Fibroblast of villous mesenchyme (primary cell): ENCODE results near the gene PPP2R2C. TPM values are rescaled to one million over a fixed set of nuclear protein-coding genes. Genes with fewer than 3 reads are reported as not detected.

Source experiments
- DNase-seq: peaks from one replicate; pipeline ENCODE4 v3.0.0-alpha.2; 2010; ENCODE audit warnings: low read depth
- H3K4me3 ChIP-seq: 2 replicates; pipeline ENCODE4 v1.5.1; 2011; ENCODE audit warnings: low read depth, mild to moderate bottlenecking, low read length
- total RNA-seq: library from RNA; depleted of rRNA; stranded (reverse); fragments of >200 nt; gene quantifications from 2 replicates; pipeline ENCODE4 v1.2.3, GENCODE V29; 2012
- TF ChIP-seq, protein P1 (sequence below): IDR thresholded peaks from 2 replicates; pipeline ENCODE4 v1.5.1; 2012; ENCODE audit warnings: low read depth, mild to moderate bottlenecking, low read length; ENCODE audit not compliant: insufficient read depth

The PPP2R2C gene
- total RNA-seq, 1 donor: not detected

GRCh38 chr4:6334203-6334887 is 138.1 kb downstream of the PPP2R2C start:
- TF ChIP-seq, protein P1, sequence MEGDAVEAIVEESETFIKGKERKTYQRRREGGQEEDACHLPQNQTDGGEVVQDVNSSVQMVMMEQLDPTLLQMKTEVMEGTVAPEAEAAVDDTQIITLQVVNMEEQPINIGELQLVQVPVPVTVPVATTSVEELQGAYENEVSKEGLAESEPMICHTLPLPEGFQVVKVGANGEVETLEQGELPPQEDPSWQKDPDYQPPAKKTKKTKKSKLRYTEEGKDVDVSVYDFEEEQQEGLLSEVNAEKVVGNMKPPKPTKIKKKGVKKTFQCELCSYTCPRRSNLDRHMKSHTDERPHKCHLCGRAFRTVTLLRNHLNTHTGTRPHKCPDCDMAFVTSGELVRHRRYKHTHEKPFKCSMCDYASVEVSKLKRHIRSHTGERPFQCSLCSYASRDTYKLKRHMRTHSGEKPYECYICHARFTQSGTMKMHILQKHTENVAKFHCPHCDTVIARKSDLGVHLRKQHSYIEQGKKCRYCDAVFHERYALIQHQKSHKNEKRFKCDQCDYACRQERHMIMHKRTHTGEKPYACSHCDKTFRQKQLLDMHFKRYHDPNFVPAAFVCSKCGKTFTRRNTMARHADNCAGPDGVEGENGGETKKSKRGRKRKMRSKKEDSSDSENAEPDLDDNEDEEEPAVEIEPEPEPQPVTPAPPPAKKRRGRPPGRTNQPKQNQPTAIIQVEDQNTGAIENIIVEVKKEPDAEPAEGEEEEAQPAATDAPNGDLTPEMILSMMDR: no peak
- DNase-seq: no peak

DNA sequence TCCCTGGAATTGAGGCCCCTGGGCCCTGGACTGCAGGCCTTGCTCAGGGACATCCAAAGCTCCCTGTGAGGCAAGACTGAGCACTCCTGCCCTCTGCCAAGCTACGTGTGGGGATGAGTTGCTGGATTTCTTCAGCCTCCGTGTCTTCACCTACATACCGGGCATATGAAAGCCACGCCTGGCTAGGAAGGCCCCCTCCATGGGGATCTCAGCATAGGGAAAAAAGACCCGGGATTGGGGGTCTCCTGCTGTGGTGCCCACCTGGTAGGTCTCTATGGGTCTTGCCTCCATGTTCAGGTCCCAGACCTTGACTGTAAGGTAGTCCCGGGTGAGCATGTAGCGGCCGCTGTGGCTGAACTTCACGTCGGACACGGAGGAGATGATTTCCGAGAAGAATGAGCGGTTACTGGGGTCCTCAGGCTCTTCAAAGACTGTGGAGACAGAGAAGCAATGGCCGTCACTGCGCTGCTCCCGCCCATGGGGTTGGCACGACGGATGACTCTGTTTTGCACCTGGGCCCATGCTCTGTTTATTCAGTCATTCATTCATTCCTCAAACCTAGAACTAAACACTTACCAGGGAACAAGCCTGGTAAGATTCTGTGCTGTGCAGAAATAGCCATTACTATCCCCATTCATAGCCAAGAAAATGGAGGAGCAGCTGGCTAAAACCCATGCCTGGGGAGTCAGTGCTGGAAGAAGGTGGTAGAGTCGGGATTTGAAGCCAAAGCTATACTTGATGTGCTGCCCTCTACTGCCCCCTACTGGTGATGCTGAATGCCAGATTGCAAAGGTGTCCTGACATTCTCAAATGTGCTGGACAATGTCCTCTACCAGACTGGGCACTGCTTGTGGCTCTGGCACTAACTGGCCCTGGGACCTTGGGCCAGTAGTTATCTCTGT is 138.9 kb downstream of the PPP2R2C start:
- DNase-seq: no peak
- TF ChIP-seq, protein P1: peak; percentile 46
- no peak overlapping the region for H3K4me3 ChIP-seq

More at GRCh38 chr4:6334203-6334887, 138.1 kb downstream of the PPP2R2C start:
- H3K4me3 ChIP-seq: no peak overlapping the region

GRCh38 chr4:6332669-6333050 is 139.8 kb downstream of the PPP2R2C start:
- TF ChIP-seq, protein P1: no peak
- no peak overlapping the region for H3K4me3 ChIP-seq
- no peak for DNase-seq

- peak; percentile 23 for DNase-seq
- TF ChIP-seq, protein P1: peak; percentile 85
- H3K4me3 ChIP-seq: no peak overlapping the region
These were observed 140.3 kb downstream of the PPP2R2C start for GRCh38 chr4:6332042-6332668.

- TF ChIP-seq, protein P1: no peak
These were observed 140.9 kb downstream of the PPP2R2C start for GRCh38 chr4:6331468-6331867.

DNA sequence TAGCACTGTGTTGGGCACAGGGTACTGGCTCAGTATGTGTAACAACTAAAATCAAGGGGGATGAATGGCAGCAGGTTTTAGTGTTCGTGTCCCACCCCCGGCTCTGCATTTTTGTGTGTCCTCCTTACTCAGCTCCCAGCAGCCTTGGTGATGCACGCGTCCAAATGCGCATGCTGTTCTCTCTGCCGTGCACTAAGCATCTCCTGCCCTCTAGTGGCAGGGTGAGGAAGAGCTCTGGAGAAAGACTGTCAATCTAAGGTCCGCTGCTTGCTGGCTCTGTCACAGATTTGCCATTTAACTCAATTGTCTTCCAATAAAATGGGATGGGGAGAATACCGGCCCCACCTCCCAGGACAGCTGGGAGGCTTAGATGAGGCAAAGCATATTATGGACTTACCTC is 141.4 kb downstream of the PPP2R2C start:
- no peak overlapping the region for H3K4me3 ChIP-seq
- no peak for DNase-seq
- TF ChIP-seq, protein P1: peak; percentile 63

More at GRCh38 chr4:6331468-6331867, 140.9 kb downstream of the PPP2R2C start:
- DNase-seq: no peak
- no peak overlapping the region for H3K4me3 ChIP-seq
